Stimulated activated CD8-positive, alpha-beta memory T cell treated with anti-CD3 and anti-CD28 coated beads, Interleukin-12 subunit alpha, Interleukin-12 subunit beta, amount 100 ng/mL, for 24 hours (primary cell): ENCODE measurements around the gene CRYGS.

Experiments
- DNase-seq: peaks from one replicate; pipeline ENCODE4 v3.0.0-alpha.2; 2020; ENCODE audit errors: extremely low read depth

Gene CRYGS

GRCh38 chr3:186493525-186494255 lies 50.5 kb downstream of the CRYGS start:
- DNase-seq = no peak

GRCh38 chr3:186492385-186492984 lies 51.7 kb downstream of the CRYGS start:
- no peak for DNase-seq

GRCh38 chr3:186489507-186489906 lies 54.7 kb downstream of the CRYGS start:
- DNase-seq = no peak
